ENCODE results near the gene WDSUB1. TPM values are rescaled to one million over a fixed set of nuclear protein-coding genes. Genes with fewer than 3 reads are reported as not detected.

The WDSUB1 gene
- total RNA-seq, 1 experiment from 2014 or later = 7.4 TPM

DNA sequence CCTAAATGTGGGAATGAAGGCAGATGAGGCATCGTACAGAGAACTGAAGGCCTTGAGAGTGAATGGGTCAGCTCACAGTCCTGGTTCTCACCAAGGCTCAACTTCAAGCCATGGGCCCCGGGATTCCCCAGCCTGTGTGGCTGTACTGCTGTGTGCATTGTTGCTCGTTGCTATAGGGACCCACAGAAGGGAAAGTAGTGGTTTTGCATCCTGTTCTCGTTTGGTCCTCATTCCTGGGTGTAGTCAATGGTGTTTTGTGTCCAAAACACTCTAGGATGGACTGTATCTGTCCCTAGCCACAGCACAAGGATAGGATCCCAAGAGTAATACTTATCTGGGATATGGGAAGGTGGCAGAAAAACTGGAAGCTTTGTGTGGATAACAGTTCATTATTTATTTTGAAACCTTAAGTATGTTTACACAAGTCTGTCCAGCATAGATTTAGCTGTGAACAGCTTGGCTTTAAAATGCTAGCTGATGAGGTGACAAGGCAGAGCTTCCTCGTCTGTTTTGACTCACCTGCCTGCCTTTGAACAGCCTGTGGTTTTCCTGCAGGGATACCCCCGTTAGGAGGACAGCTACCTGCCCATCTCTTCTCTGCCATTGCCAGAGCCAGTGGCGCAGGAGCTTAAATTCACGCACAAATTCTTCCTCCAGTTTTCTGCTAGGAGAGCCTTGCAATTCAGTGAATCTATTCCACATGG, 85.0 kb downstream of the WDSUB1 start:
- Histone ChIP-seq H3K27me3 (ENCODE audit: control insufficient read depth, insufficient read depth, low read length) (no peaks in the 10 kb centered on the region), H3K36me3 (replicated peaks; ENCODE audit: control insufficient read depth, insufficient read depth, low read length) (no peaks in the 10 kb centered on the region; the same call in 1 of the 2 replicates), H3K4me3 (ENCODE audit: insufficient read depth, low read depth, low read length) (no peak overlapping the region)
- DNase-seq = no peak

GRCh38 chr2:159200498-159200897, 86.0 kb downstream of the WDSUB1 start:
- Histone ChIP-seq H3K4me3 (ENCODE audit: insufficient read depth, low read depth, low read length) (no peak overlapping the region), H3K36me3 (replicated peaks; ENCODE audit: control insufficient read depth, insufficient read depth, low read length) (no peaks in the 10 kb centered on the region; the same call in 1 of the 2 replicates), H3K27me3 (ENCODE audit: control insufficient read depth, insufficient read depth, low read length) (no peaks in the 10 kb centered on the region)
- no peak for DNase-seq

GRCh38 chr2:159199761-159200465, 86.6 kb downstream of the WDSUB1 start:
- H3K36me3 ChIP-seq (replicated peaks; ENCODE audit: control insufficient read depth, insufficient read depth, low read length) = no peaks in the 10 kb centered on the region; the same call in 1 of the 2 replicates
- H3K27me3 ChIP-seq (ENCODE audit: control insufficient read depth, insufficient read depth, low read length) = no peaks in the 10 kb centered on the region
- H3K4me3 ChIP-seq (ENCODE audit: insufficient read depth, low read depth, low read length) = no peak overlapping the region
- DNase-seq = no peak

DNA sequence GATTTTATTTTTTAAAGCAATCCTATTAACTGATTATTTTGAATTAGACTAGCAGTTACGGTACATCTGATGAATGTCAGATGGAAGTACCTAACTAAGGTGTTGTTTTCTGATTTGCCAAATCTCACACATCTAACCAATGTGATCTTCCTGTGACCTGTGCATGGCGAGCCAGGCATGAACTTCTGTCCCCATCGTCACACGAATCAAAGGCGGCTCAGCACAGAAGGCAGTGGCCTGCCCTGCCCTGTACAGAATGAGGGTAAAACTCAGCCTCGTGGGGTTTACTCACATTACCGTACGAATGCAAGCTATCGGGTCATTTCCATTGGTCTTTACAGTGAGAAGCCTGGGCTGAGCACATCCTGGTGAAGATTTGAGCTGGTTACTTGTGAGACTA, 87.3 kb downstream of the WDSUB1 start:
- Histone ChIP-seq H3K27me3 (ENCODE audit: control insufficient read depth, insufficient read depth, low read length) (no peaks in the 10 kb centered on the region), H3K4me3 (ENCODE audit: insufficient read depth, low read depth, low read length) (no peak overlapping the region), H3K36me3 (replicated peaks; ENCODE audit: control insufficient read depth, insufficient read depth, low read length) (no peaks in the 10 kb centered on the region; the same call in 1 of the 2 replicates)
- no peak for DNase-seq

- Histone ChIP-seq H3K36me3 (replicated peaks; ENCODE audit: control insufficient read depth, insufficient read depth, low read length) (no peaks in the 10 kb centered on the region; the same call in 1 of the 2 replicates), H3K27me3 (ENCODE audit: control insufficient read depth, insufficient read depth, low read length) (no peaks in the 10 kb centered on the region), H3K4me3 (ENCODE audit: insufficient read depth, low read depth, low read length) (no peak overlapping the region)
- DNase-seq = no peak
Measured at GRCh38 chr2:159196393-159196925, 90.0 kb downstream of the WDSUB1 start.

DNA sequence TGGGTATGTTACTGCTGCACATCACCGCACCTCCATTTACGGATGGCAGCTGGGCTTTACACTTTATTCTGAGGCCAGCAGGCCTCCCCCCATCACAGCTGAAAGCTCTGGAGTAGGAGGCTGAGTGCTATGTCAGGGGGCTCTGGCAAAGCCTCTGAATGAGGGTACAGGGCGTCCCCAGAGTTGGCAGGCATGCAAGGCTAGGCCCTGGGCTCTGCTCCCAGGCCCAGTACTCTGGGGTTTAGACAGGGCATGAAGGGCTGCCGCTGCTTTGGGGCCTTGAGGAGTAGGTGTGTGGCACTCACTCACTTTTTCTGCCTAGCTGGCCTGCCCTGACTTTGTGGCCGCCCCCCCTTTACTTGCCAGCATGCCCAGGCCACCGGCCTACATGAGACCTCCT, 90.8 kb downstream of the WDSUB1 start:
- Histone ChIP-seq H3K36me3 (replicated peaks; ENCODE audit: control insufficient read depth, insufficient read depth, low read length) (no peaks in the 10 kb centered on the region; the same call in 1 of the 2 replicates), H3K27me3 (ENCODE audit: control insufficient read depth, insufficient read depth, low read length) (no peaks in the 10 kb centered on the region), H3K4me3 (ENCODE audit: insufficient read depth, low read depth, low read length) (no peak overlapping the region)
- no peak for DNase-seq

- H3K4me3 ChIP-seq (ENCODE audit: insufficient read depth, low read depth, low read length) = no peak overlapping the region
- H3K27me3 ChIP-seq (ENCODE audit: control insufficient read depth, insufficient read depth, low read length) = no peaks in the 10 kb centered on the region
- no peak for DNase-seq
- H3K36me3 ChIP-seq (replicated peaks; ENCODE audit: control insufficient read depth, insufficient read depth, low read length) = no peaks in the 10 kb centered on the region; the same call in 1 of the 2 replicates
Measured at GRCh38 chr2:159194241-159194640, 92.3 kb downstream of the WDSUB1 start.

DNA sequence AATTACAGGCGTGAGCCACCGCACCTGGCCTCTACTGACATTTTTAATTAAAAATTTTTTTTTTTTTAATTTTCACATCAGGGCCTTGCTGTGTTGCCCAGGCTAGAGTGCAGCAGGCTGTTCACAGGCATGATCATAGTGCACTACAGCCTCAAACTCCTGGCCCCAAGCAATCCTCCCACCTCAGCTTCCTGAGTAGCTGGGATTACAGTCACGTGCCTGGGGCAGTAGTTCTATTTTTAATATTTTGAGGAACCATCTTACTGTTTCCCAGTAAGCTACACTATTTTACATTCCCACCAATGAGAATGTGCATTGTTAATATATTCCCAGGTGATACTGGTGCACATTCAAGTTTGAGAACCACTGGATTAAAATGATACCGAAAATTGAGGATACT, 92.7 kb downstream of the WDSUB1 start:
- Histone ChIP-seq H3K36me3 (replicated peaks; ENCODE audit: control insufficient read depth, insufficient read depth, low read length) (no peaks in the 10 kb centered on the region; the same call in 1 of the 2 replicates), H3K4me3 (ENCODE audit: insufficient read depth, low read depth, low read length) (no peak overlapping the region), H3K27me3 (ENCODE audit: control insufficient read depth, insufficient read depth, low read length) (no peaks in the 10 kb centered on the region)
- DNase-seq = no peak

- no peak for DNase-seq
- no peaks in the 10 kb centered on the region for H3K27me3 ChIP-seq (ENCODE audit: control insufficient read depth, insufficient read depth, low read length)
- H3K36me3 ChIP-seq (replicated peaks; ENCODE audit: control insufficient read depth, insufficient read depth, low read length) = no peaks in the 10 kb centered on the region; the same call in 1 of the 2 replicates
- no peak overlapping the region for H3K4me3 ChIP-seq (ENCODE audit: insufficient read depth, low read depth, low read length)
Measured at GRCh38 chr2:159192371-159192918, 94.1 kb downstream of the WDSUB1 start.

GRCh38 chr2:159188449-159188848, 98.1 kb downstream of the WDSUB1 start:
- DNase-seq = no peak
- Histone ChIP-seq H3K27me3 (ENCODE audit: control insufficient read depth, insufficient read depth, low read length) (no peaks in the 10 kb centered on the region), H3K36me3 (replicated peaks; ENCODE audit: control insufficient read depth, insufficient read depth, low read length) (no peaks in the 10 kb centered on the region), H3K4me3 (ENCODE audit: insufficient read depth, low read depth, low read length) (no peak overlapping the region)

GRCh38 chr2:159187106-159187505, 99.4 kb downstream of the WDSUB1 start:
- H3K36me3 ChIP-seq (replicated peaks; ENCODE audit: control insufficient read depth, insufficient read depth, low read length) = no peaks in the 10 kb centered on the region
- H3K27me3 ChIP-seq (ENCODE audit: control insufficient read depth, insufficient read depth, low read length) = no peaks in the 10 kb centered on the region
- H3K4me3 ChIP-seq (ENCODE audit: insufficient read depth, low read depth, low read length) = no peak overlapping the region
- DNase-seq = no peak

DNA sequence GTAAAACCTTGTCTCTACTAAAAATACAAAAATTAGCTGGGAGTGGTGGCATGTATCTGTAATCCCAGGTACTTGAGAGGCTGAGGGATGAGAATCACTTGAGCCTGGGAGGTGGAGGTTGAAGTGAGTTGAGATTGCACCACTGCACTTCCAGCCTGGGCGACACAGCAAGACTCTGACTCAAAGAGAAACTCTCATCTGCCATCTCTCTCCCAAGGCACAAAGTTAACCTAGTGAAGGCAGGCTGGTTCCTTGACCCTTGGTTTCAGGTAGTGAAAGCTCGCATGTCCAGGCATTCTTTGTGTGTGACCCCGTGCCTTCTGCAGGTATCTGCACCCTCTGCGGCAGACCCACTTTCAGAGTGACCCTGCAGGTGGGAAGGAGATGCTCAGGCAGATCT, 100.0 kb downstream of the WDSUB1 start:
- DNase-seq = no peak
- Histone ChIP-seq H3K36me3 (replicated peaks; ENCODE audit: control insufficient read depth, insufficient read depth, low read length) (no peaks in the 10 kb centered on the region), H3K4me3 (ENCODE audit: insufficient read depth, low read depth, low read length) (no peak overlapping the region), H3K27me3 (ENCODE audit: control insufficient read depth, insufficient read depth, low read length) (no peaks in the 10 kb centered on the region)
